GM23338 (cell line): ENCODE results near the gene SERPINB2. TPM values are rescaled to one million over a fixed set of nuclear protein-coding genes. Genes with fewer than 3 reads are reported as not detected.

Experiments
- ATAC-seq: fragments of 200-7000 bp; cut with Tn5 transposase; 3 replicates; pipeline ENCODE4 v1.9.1; 2020
- DNase-seq: peaks from one replicate; pipeline ENCODE4 v3.0.0-alpha.2; 2015; ENCODE audit warnings: low spot score
- H2AFZ ChIP-seq: fragments of 200-600 bp; sonication (generic); 2 replicates; pipeline ENCODE4 v1.8.0; 2016; ENCODE audit warnings: antibody characterized with exemption, mild to moderate bottlenecking, moderate library complexity
- H3F3A ChIP-seq: fragments of 200-600 bp; sonication (generic); replicated peaks from 2 replicates; pipeline ENCODE4 v1.8.0; 2017; ENCODE audit warnings: antibody characterized with exemption, mixed run types, low read depth
- H3K27ac ChIP-seq: fragments of 200-600 bp; sonication (generic); 2 replicates; pipeline ENCODE4 v1.6.1; 2016; ENCODE audit warnings: low read depth
- H3K27me3 ChIP-seq: fragments of 200-600 bp; sonication (generic); 2 replicates; pipeline ENCODE4 v1.8.0; 2016; ENCODE audit warnings: mild to moderate bottlenecking, mixed run types, moderate library complexity; ENCODE audit not compliant: insufficient read depth
- H3K36me3 ChIP-seq: fragments of 200-600 bp; sonication (generic); 2 replicates; pipeline ENCODE4 v1.8.0; 2016; ENCODE audit warnings: mild to moderate bottlenecking; ENCODE audit not compliant: insufficient read depth
- H3K4me1 ChIP-seq: fragments of 200-600 bp; sonication (generic); 2 replicates; pipeline ENCODE4 v1.8.0; 2016; ENCODE audit warnings: mild to moderate bottlenecking, moderate library complexity; ENCODE audit not compliant: insufficient read depth
- H3K4me2 ChIP-seq: fragments of 200-600 bp; sonication (generic); 2 replicates; pipeline ENCODE4 v1.7.1; 2017; ENCODE audit warnings: mixed run types
- H3K4me3 ChIP-seq: fragments of 200-600 bp; sonication (generic); 2 replicates; pipeline ENCODE4 v1.6.1; 2016; ENCODE audit warnings: mixed run types
- H3K79me2 ChIP-seq: fragments of 200-600 bp; sonication (generic); replicated peaks from 2 replicates; pipeline ENCODE4 v1.8.0; 2017; ENCODE audit warnings: mild to moderate bottlenecking; ENCODE audit not compliant: insufficient read depth
- H3K9me2 ChIP-seq: fragments of 200-600 bp; sonication (generic); 2 replicates; pipeline ENCODE4 v1.8.0; 2017; ENCODE audit not compliant: insufficient read depth
- H4K20me1 ChIP-seq: fragments of 200-600 bp; sonication (generic); replicated peaks from 2 replicates; pipeline ENCODE4 v1.8.0; 2017; ENCODE audit warnings: mild to moderate bottlenecking; ENCODE audit not compliant: insufficient read depth
- H3K27ac Mint-ChIP-seq: 2 replicates; pipeline ENCODE4 v1.8.0; 2020; ENCODE audit warnings: inconsistent platforms, mild to moderate bottlenecking, moderate library complexity, mixed read lengths
- H3K27me3 Mint-ChIP-seq: 3 replicates; pipeline ENCODE4 v1.8.0; 2022; ENCODE audit warnings: low read depth, mild to moderate bottlenecking, moderate library complexity, mixed read lengths, inconsistent platforms; ENCODE audit not compliant: insufficient read depth, poor library complexity
- H3K36me3 Mint-ChIP-seq: 3 replicates; pipeline ENCODE4 v1.8.0; 2021; ENCODE audit warnings: low read depth, mild to moderate bottlenecking, inconsistent platforms, moderate library complexity, mixed read lengths
- H3K4me1 Mint-ChIP-seq: 3 replicates; pipeline ENCODE4 v1.8.0; 2020; ENCODE audit warnings: mild to moderate bottlenecking, inconsistent platforms, mixed read lengths
- H3K4me3 Mint-ChIP-seq: 3 replicates; pipeline ENCODE4 v1.8.0; 2021; ENCODE audit warnings: moderate library complexity, mild to moderate bottlenecking, inconsistent platforms, mixed read lengths
- H3K9me3 Mint-ChIP-seq: 3 replicates; pipeline ENCODE4 v1.8.0; 2020; ENCODE audit warnings: moderate library complexity, mild to moderate bottlenecking, inconsistent platforms, mixed read lengths
- ETS1 ChIP-seq: IDR thresholded peaks from 2 replicates; pipeline ENCODE4 v1.6.1; 2016; ENCODE audit warnings: antibody characterized with exemption
- EZH2phosphoT487 ChIP-seq: fragments of 200-600 bp; sonication (generic); IDR thresholded peaks from one replicate; pipeline ENCODE4 v1.8.1; 2018; ENCODE audit warnings: antibody characterized with exemption; ENCODE audit not compliant: unreplicated experiment
- JUNB ChIP-seq: IDR thresholded peaks from one replicate; pipeline ENCODE4 v1.6.1; 2016; ENCODE audit warnings: antibody characterized with exemption; ENCODE audit not compliant: unreplicated experiment
- ZNF114 ChIP-seq: fragments of 250-450 bp; sonication (Bioruptor Pico); IDR thresholded peaks from 2 replicates; pipeline ENCODE4 v1.5.0; 2020; ENCODE audit warnings: mild to moderate bottlenecking, moderate library complexity
- ZNF331 ChIP-seq: fragments of 250-450 bp; sonication (Bioruptor Pico); IDR thresholded peaks from 2 replicates; pipeline ENCODE4 v1.5.0; 2020; ENCODE audit warnings: low read depth, mild to moderate bottlenecking, moderate library complexity
- ZNF462 ChIP-seq: fragments of 250-450 bp; sonication (Bioruptor Pico); IDR thresholded peaks from 2 replicates; pipeline ENCODE4 v1.5.0; 2020; ENCODE audit warnings: mild to moderate bottlenecking, moderate library complexity
- polyA plus RNA-seq: library from polyadenylated mRNA; unstranded; fragments of >200 nt; fragmentation: Nextera tagmentation; extraction: Ambion mirVana; gene quantifications from 2 replicates; pipeline ENCODE4 v1.2.1, GENCODE V29; 2016
- total RNA-seq: library from RNA; depleted of rRNA; stranded (reverse); fragments of >200 nt; shearing (Covaris generic); gene quantifications from 2 replicates; pipeline ENCODE4 v1.2.3, GENCODE V29; 2014

Gene SERPINB2
- total and polyA plus RNA-seq, 2 experiments from 2014 or later: not detected

GRCh38 chr18:63909870-63910269, 22.4 kb downstream of the SERPINB2 start (continued):
- TF ChIP-seq ZNF462 (CRISPR knock-in tag): no peak

GRCh38 chr18:63917817-63918216, 30.3 kb downstream of the SERPINB2 start:
- Histone ChIP-seq H4K20me1 (no peaks in the 10 kb centered on the region), H2AFZ (no peak overlapping the region), H3K27me3 (no peaks in the 10 kb centered on the region), H3K4me3 (no peak overlapping the region), H3F3A (no peaks in the 10 kb centered on the region), H3K27ac (no peak overlapping the region), H3K4me1 (no peaks in the 10 kb centered on the region), H3K9me2 (peaks cover 8% of the 10 kb centered on the region), H3K79me2 (no peaks in the 10 kb centered on the region), H3K4me2 (no peak overlapping the region), H3K36me3 (no peaks in the 10 kb centered on the region)
- H3K27me3 Mint-ChIP-seq: no peaks in the 10 kb centered on the region
- no peak overlapping the region for H3K4me3 Mint-ChIP-seq
- no peaks in the 10 kb centered on the region for H3K9me3 Mint-ChIP-seq
- no peak for ATAC-seq
- no peaks in the 10 kb centered on the region for H3K4me1 Mint-ChIP-seq
- no peak for DNase-seq
- no peaks in the 10 kb centered on the region for H3K36me3 Mint-ChIP-seq
- no peak for TF ChIP-seq ZNF114 (CRISPR knock-in tag)
- TF ChIP-seq JUNB: no peak
- TF ChIP-seq ZNF331 (CRISPR knock-in tag): no peak
- TF ChIP-seq EZH2phosphoT487: no peak
- no peak overlapping the region for H3K27ac Mint-ChIP-seq

- Histone ChIP-seq H3F3A (no peaks in the 10 kb centered on the region), H3K79me2 (no peaks in the 10 kb centered on the region), H4K20me1 (no peaks in the 10 kb centered on the region), H3K9me2 (peaks cover 8% of the 10 kb centered on the region), H3K36me3 (no peaks in the 10 kb centered on the region), H3K4me1 (no peaks in the 10 kb centered on the region), H3K4me2 (no peak overlapping the region), H3K27ac (no peak overlapping the region), H3K4me3 (no peak overlapping the region), H3K27me3 (no peaks in the 10 kb centered on the region), H2AFZ (no peak overlapping the region)
- DNase-seq (no peak), ATAC-seq (no peak)
- Mint-ChIP-seq H3K4me3 (no peak overlapping the region), H3K36me3 (no peaks in the 10 kb centered on the region), H3K27me3 (no peaks in the 10 kb centered on the region), H3K4me1 (no peaks in the 10 kb centered on the region), H3K9me3 (no peaks in the 10 kb centered on the region), H3K27ac (no peak overlapping the region)
- no peak for TF ChIP-seq ZNF114 (CRISPR knock-in tag)
- no peak for TF ChIP-seq ETS1
These were observed 34.5 kb downstream of the SERPINB2 start for GRCh38 chr18:63922049-63922448.
